ENCODE measurements around the gene GRHL3.

- TF ChIP-seq CTCF (IDR thresholded peaks at IDR 0.05; ENCODE audit: insufficient read depth, low read depth, low read length) (peak; percentile 47), EZH2 (IDR thresholded peaks at IDR 0.05; ENCODE audit: insufficient read depth, low read length) (no peak)
Measured at GRCh38 chr1:24385160-24385940, 66.2 kb downstream of the GRHL3 start.
